OCI-LY3 (cell line): ENCODE data around the gene KCNJ4.

Experiments used
- EZH2phosphoT487 ChIP-seq: fragments of 200-600 bp; shearing (Covaris generic); IDR thresholded peaks from 2 replicates; pipeline ENCODE4 v1.6.1; 2018; ENCODE audit warnings: antibody characterized with exemption, mixed run types, low read depth
- TF ChIP-seq, protein P1 (sequence below): fragments of 200-600, 300-600 bp; sonication (generic); IDR thresholded peaks from 2 replicates; pipeline ENCODE4 v1.5.1; 2014; ENCODE audit warnings: antibody characterized with exemption, low read length, low read depth

GRCh38 chr22:38490915-38491314, 35.9 kb upstream of the KCNJ4 start:
- TF ChIP-seq, protein P1, sequence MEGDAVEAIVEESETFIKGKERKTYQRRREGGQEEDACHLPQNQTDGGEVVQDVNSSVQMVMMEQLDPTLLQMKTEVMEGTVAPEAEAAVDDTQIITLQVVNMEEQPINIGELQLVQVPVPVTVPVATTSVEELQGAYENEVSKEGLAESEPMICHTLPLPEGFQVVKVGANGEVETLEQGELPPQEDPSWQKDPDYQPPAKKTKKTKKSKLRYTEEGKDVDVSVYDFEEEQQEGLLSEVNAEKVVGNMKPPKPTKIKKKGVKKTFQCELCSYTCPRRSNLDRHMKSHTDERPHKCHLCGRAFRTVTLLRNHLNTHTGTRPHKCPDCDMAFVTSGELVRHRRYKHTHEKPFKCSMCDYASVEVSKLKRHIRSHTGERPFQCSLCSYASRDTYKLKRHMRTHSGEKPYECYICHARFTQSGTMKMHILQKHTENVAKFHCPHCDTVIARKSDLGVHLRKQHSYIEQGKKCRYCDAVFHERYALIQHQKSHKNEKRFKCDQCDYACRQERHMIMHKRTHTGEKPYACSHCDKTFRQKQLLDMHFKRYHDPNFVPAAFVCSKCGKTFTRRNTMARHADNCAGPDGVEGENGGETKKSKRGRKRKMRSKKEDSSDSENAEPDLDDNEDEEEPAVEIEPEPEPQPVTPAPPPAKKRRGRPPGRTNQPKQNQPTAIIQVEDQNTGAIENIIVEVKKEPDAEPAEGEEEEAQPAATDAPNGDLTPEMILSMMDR, result no peak
- TF ChIP-seq EZH2phosphoT487, result no peak
